Measurements from ENCODE around the gene PTPRT.
"Not testable (repeated sequence)": the region's sequence is repeated elsewhere in the genome, so short reads cannot be mapped to it uniquely, and the experiment has no call there.

Gene PTPRT

GRCh38 chr20:42281801-42282200 is 907.9 kb downstream of the PTPRT start:
- DNase-seq (ENCODE audit: low spot score): no peak

- no peak for DNase-seq (ENCODE audit: low spot score)
Observed at GRCh38 chr20:42276718-42277602, 912.7 kb downstream of the PTPRT start.

- no peak for DNase-seq (ENCODE audit: low spot score)
Observed at GRCh38 chr20:42274986-42275385, 914.7 kb downstream of the PTPRT start.

GRCh38 chr20:42272516-42272915 is 917.2 kb downstream of the PTPRT start:
- no peak for DNase-seq (ENCODE audit: low spot score)

- DNase-seq (ENCODE audit: low spot score): no peak
Observed at GRCh38 chr20:42270539-42270938, 919.2 kb downstream of the PTPRT start.

- DNase-seq (ENCODE audit: low spot score): no peak
Observed at GRCh38 chr20:42267793-42268384, 921.8 kb downstream of the PTPRT start.

GRCh38 chr20:42261766-42262270 is 927.9 kb downstream of the PTPRT start:
- no peak for DNase-seq (ENCODE audit: low spot score)

- DNase-seq (ENCODE audit: low spot score): no peak
Observed at GRCh38 chr20:42260184-42260583, 929.5 kb downstream of the PTPRT start.

GRCh38 chr20:42259389-42259788 is 930.3 kb downstream of the PTPRT start:
- DNase-seq (ENCODE audit: low spot score): no peak

- DNase-seq (ENCODE audit: low spot score): no peak
Observed at GRCh38 chr20:42258564-42259302, 931.0 kb downstream of the PTPRT start.

GRCh38 chr20:42255821-42256220 is 933.9 kb downstream of the PTPRT start:
- no peak for DNase-seq (ENCODE audit: low spot score)

GRCh38 chr20:42254673-42255072 is 935.0 kb downstream of the PTPRT start:
- DNase-seq (ENCODE audit: low spot score): no peak

- DNase-seq (ENCODE audit: low spot score): no peak
Observed at GRCh38 chr20:42252116-42252515, 937.6 kb downstream of the PTPRT start.

GRCh38 chr20:42218621-42219374 is 970.9 kb downstream of the PTPRT start:
- no peak for DNase-seq (ENCODE audit: low spot score)

- DNase-seq (ENCODE audit: low spot score): no peak
Observed at GRCh38 chr20:42214074-42214473, 975.6 kb downstream of the PTPRT start.

- no peak for DNase-seq (ENCODE audit: low spot score)
Observed at GRCh38 chr20:42212391-42212790, 977.3 kb downstream of the PTPRT start.

GRCh38 chr20:42206557-42206956 is 983.1 kb downstream of the PTPRT start:
- not testable (repeated sequence) for DNase-seq (ENCODE audit: low spot score)

- DNase-seq (ENCODE audit: low spot score): no peak
Observed at GRCh38 chr20:42204109-42204660, 985.5 kb downstream of the PTPRT start.

GRCh38 chr20:42197599-42197998 is 992.1 kb downstream of the PTPRT start:
- no peak for DNase-seq (ENCODE audit: low spot score)

GRCh38 chr20:42193119-42193518 is 996.6 kb downstream of the PTPRT start:
- no peak for DNase-seq (ENCODE audit: low spot score)

- no peak for DNase-seq (ENCODE audit: low spot score)
Observed at GRCh38 chr20:42192321-42192720, 997.4 kb downstream of the PTPRT start.
